Measurements from ENCODE around the gene OR52E4.

DNA sequence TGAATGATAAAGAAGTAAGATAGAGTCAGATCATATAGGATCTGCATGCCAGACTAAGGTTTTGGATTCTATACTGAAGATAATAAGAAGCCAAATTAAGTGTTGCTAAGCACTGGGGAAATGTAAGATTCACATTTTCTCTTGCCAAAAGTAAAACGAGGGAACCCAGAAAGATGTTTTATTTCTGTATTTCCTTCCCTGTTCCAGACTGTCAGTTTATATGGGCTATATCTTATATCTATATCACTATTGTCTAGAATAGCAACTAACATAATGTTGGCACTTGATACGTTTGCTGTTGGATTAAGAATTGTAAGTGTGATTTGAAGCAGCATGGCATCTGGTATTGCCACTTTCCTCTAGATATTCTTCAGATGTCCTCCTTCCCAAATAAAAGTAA, 47.0 kb upstream of the OR52E4 start:
- TF ChIP-seq EZH2 (IDR thresholded peaks at IDR 0.05; ENCODE audit: borderline replicate concordance, low read depth, low read length, poor library complexity, severe bottlenecking) (no peak), CTCF (conservative IDR thresholded peaks at IDR 0.05; ENCODE audit: low read depth, low read length) (no peak)

Data from A673 (cell line).